H9 (cell line): Measurements from ENCODE around the gene METRNL. TPM values are rescaled to one million over a fixed set of nuclear protein-coding genes. Genes with fewer than 3 reads are reported as not detected.

ENCODE experiments used
- DNase-seq: peaks from one replicate; pipeline ENCODE4 v3.0.0-alpha.2; 2017
- H2AFZ ChIP-seq: one replicate; pipeline ENCODE4 v1.6.1; 2013; ENCODE audit warnings: mild to moderate bottlenecking, low read length, control low read depth, moderate library complexity
- H2AK5ac ChIP-seq: 2 replicates; pipeline ENCODE4 v1.6.1; 2013; ENCODE audit warnings: low read length, control low read depth, mixed read lengths; ENCODE audit not compliant: insufficient read length
- H2BK120ac ChIP-seq: one replicate; pipeline ENCODE4 v1.6.1; 2013; ENCODE audit warnings: low read depth, mild to moderate bottlenecking, low read length, control low read depth, inconsistent platforms; ENCODE audit not compliant: poor library complexity, severe bottlenecking
- H2BK12ac ChIP-seq: 2 replicates; pipeline ENCODE4 v1.6.1; 2013; ENCODE audit warnings: low read length, control low read depth, mixed read lengths, low read depth; ENCODE audit not compliant: insufficient read length
- H2BK15ac ChIP-seq: 2 replicates; pipeline ENCODE4 v1.6.1; 2013; ENCODE audit warnings: low read depth, low read length, control low read depth
- H2BK20ac ChIP-seq: one replicate; pipeline ENCODE4 v1.6.1; 2013; ENCODE audit warnings: low read depth, mild to moderate bottlenecking, low read length, control low read depth, inconsistent platforms; ENCODE audit not compliant: poor library complexity, severe bottlenecking
- H2BK5ac ChIP-seq: 2 replicates; pipeline ENCODE4 v1.6.1; 2013; ENCODE audit warnings: low read length, control low read depth, mixed read lengths; ENCODE audit not compliant: insufficient read length
- H3K14ac ChIP-seq: 2 replicates; pipeline ENCODE4 v1.6.1; 2013; ENCODE audit warnings: low read length, control low read depth; ENCODE audit not compliant: insufficient read depth
- H3K18ac ChIP-seq: 2 replicates; pipeline ENCODE4 v1.6.1; 2013; ENCODE audit warnings: low read depth, mild to moderate bottlenecking, mixed read lengths, low read length, control low read depth; ENCODE audit not compliant: insufficient read length
- H3K23ac ChIP-seq: 2 replicates; pipeline ENCODE4 v1.6.1; 2013; ENCODE audit warnings: low read length, control low read depth, mixed read lengths, low read depth; ENCODE audit not compliant: insufficient read length
- H3K23me2 ChIP-seq: 2 replicates; pipeline ENCODE4 v1.6.1; 2013; ENCODE audit warnings: low read depth, mild to moderate bottlenecking, mixed read lengths, low read length, control low read depth; ENCODE audit not compliant: insufficient read length, poor library complexity, severe bottlenecking
- H3K27ac ChIP-seq: 2 replicates; pipeline ENCODE4 v1.5.1; 2013; ENCODE audit warnings: low read length, control low read depth, mixed read lengths, low read depth; ENCODE audit not compliant: insufficient read length
- H3K27me3 ChIP-seq: 2 replicates; pipeline ENCODE4 v1.6.1; 2013; ENCODE audit warnings: low read length, control low read depth, inconsistent platforms; ENCODE audit not compliant: insufficient read depth
- H3K4ac ChIP-seq: 2 replicates; pipeline ENCODE4 v1.6.1; 2013; ENCODE audit warnings: low read depth, mild to moderate bottlenecking, control low read depth, inconsistent platforms, low read length, moderate library complexity
- H3K4me1 ChIP-seq: 2 replicates; pipeline ENCODE4 v1.6.1; 2013; ENCODE audit warnings: low read length, control low read depth, inconsistent platforms; ENCODE audit not compliant: insufficient read depth
- H3K4me2 ChIP-seq: 2 replicates; pipeline ENCODE4 v1.6.1; 2013; ENCODE audit warnings: low read length, control low read depth, mixed read lengths; ENCODE audit not compliant: insufficient read length, insufficient read depth
- H3K56ac ChIP-seq: 2 replicates; pipeline ENCODE4 v1.6.1; 2013; ENCODE audit warnings: low read depth, mild to moderate bottlenecking, mixed read lengths, low read length, control low read depth; ENCODE audit not compliant: insufficient read length
- H3K79me1 ChIP-seq: 2 replicates; pipeline ENCODE4 v1.6.1; 2013; ENCODE audit warnings: low read depth, mild to moderate bottlenecking, moderate library complexity, low read length, control low read depth, inconsistent platforms; ENCODE audit not compliant: insufficient read depth, poor library complexity, severe bottlenecking
- H3K79me2 ChIP-seq: 2 replicates; pipeline ENCODE4 v1.6.1; 2013; ENCODE audit warnings: low read length, control low read depth, inconsistent platforms; ENCODE audit not compliant: insufficient read depth
- H3K9ac ChIP-seq: 2 replicates; pipeline ENCODE4 v1.6.1; 2013; ENCODE audit warnings: low read length, control low read depth, mixed read lengths; ENCODE audit not compliant: insufficient read length; ENCODE audit errors: extremely low read depth
- H3K9me3 ChIP-seq: one replicate; pipeline ENCODE4 v1.6.1; 2013; ENCODE audit warnings: low read depth, low read length, inconsistent platforms; ENCODE audit not compliant: control insufficient read depth
- H3T11ph ChIP-seq: one replicate; pipeline ENCODE4 v1.6.1; 2013; ENCODE audit warnings: mild to moderate bottlenecking, low read length, control low read depth, inconsistent platforms
- H4K20me1 ChIP-seq: one replicate; pipeline ENCODE4 v1.6.1; 2013; ENCODE audit not compliant: control insufficient read depth, insufficient read length, insufficient read depth
- H4K5ac ChIP-seq: 2 replicates; pipeline ENCODE4 v1.6.1; 2013; ENCODE audit warnings: low read depth, mild to moderate bottlenecking, mixed read lengths, low read length, control low read depth; ENCODE audit not compliant: insufficient read length
- H4K8ac ChIP-seq: replicated peaks from 2 replicates; pipeline ENCODE4 v1.6.1; 2013; ENCODE audit warnings: low read length, control low read depth, mixed read lengths, low read depth; ENCODE audit not compliant: insufficient read length
- H4K91ac ChIP-seq: 2 replicates; pipeline ENCODE4 v1.6.1; 2013; ENCODE audit warnings: low read depth, mild to moderate bottlenecking, moderate library complexity, mixed read lengths, low read length, control low read depth; ENCODE audit not compliant: insufficient read length
- H3K27ac Mint-ChIP-seq, 3 experiments: 2 replicates in 2 of 3; 3 replicates in 1 of 3; pipeline ENCODE4 v1.8.0; 2020 to 2021; ENCODE audit warnings: mixed read lengths in 3 of 3, mild to moderate bottlenecking in 1 of 3, moderate library complexity in 1 of 3
- H3K27me3 Mint-ChIP-seq: 2 replicates; pipeline ENCODE4 v1.8.0; 2021; ENCODE audit warnings: low read depth, mild to moderate bottlenecking, moderate library complexity, mixed read lengths
- H3K36me3 Mint-ChIP-seq, 3 experiments: 2 replicates in 2 of 3; 3 replicates in 1 of 3; pipeline ENCODE4 v1.8.0; 2020 to 2021; ENCODE audit warnings: low read depth in 3 of 3, mixed read lengths in 3 of 3; ENCODE audit not compliant: insufficient read depth in 1 of 3
- H3K4me1 Mint-ChIP-seq, 2 experiments: 2 replicates each; pipeline ENCODE4 v1.8.0; 2020; ENCODE audit warnings: mixed read lengths in 2 of 2
- H3K4me3 Mint-ChIP-seq, 2 experiments: 2 replicates in 1 of 2; 3 replicates in 1 of 2; pipeline ENCODE4 v1.8.0; 2020 to 2021; ENCODE audit warnings: mild to moderate bottlenecking in 2 of 2, mixed read lengths in 2 of 2, moderate library complexity in 1 of 2
- H3K9me3 Mint-ChIP-seq, 2 experiments: 2 replicates in 1 of 2; 3 replicates in 1 of 2; pipeline ENCODE4 v1.8.0; 2020; ENCODE audit warnings: mild to moderate bottlenecking in 2 of 2, mixed read lengths in 2 of 2, moderate library complexity in 1 of 2
- WGBS: extraction: QIAGEN DNeasy Blood & Tissue Kit; methylation state at CpG from one replicate; pipeline ENCODE4 v1.1.7; 2013; ENCODE audit warnings: missing lambda C conversion rate, low lambda C conversion rate, mixed read lengths; ENCODE audit not compliant: insufficient read length; ENCODE audit errors: extremely low coverage; 5-methylcytosine and 5-hydroxymethylcytosine counted together
- total RNA-seq: library from RNA; stranded (reverse); gene quantifications from 2 replicates; pipeline ENCODE4 v1.2.1, GENCODE V29; 2021
- TF ChIP-seq, protein P1 (sequence below): fragments of 200-600 bp; sonication (generic); conservative IDR thresholded peaks from 3 replicates; pipeline ENCODE4 v1.8.0; 2021; ENCODE audit warnings: antibody characterized with exemption, mild to moderate bottlenecking

METRNL gene
- total RNA-seq, 1 experiment from 2014 or later, result 21.4 TPM

DNA sequence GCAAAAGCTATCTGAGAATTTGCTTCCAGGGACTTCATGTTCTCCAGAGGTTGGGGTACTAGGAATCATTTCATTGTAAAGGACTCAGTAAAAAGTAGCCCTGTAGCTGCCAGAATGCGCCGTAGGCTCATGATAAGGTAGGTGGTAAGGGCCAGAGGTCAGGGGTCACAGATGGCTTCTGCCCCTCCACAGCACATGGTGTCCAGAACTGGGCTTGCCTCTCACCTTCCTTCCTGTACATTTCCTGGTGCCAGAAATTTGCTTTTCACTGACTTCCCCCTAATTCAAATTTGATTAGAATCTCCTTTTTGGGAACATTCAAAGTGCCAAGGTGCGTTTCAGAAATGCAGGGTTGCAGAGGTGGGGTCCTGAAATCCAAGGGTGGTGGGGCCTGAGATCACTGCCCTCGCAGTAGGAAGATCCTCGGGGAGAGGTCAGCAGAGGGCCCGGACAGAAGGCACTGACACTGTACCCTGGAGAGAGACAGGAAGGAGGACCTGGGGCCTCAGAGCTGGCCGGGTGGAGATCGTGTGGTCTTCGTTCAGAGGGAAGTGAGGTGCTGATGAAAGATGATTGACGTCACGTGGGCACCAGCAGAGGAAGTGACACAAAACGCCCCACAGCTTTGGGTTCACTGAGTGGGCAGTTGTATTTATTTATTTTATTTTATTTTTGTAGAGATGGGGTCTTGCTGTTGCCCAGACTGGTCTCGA, 25.5 kb upstream of the METRNL start:
- no peak overlapping the region for H3K4me3 Mint-ChIP-seq
- H2AFZ ChIP-seq, result no peak overlapping the region

More for the DNA sequence above, 25.5 kb upstream of the METRNL start:
- H3K27me3 Mint-ChIP-seq, result peaks cover 2% of the 10 kb centered on the region
- no peak overlapping the region for H4K8ac ChIP-seq
- no CpG with 5 or more reads among the region's 13 CpGs for WGBS
- no peak overlapping the region for H2BK5ac ChIP-seq
- H2BK12ac ChIP-seq, result no peak overlapping the region
- no peak overlapping the region for H4K5ac ChIP-seq
- no peak overlapping the region for H3K4me2 ChIP-seq
- no peaks in the 10 kb centered on the region for H3K9me3 ChIP-seq
- no peak overlapping the region for H2AK5ac ChIP-seq
- peaks cover 0 to 1% (median 0%) of the 10 kb centered on the region in 3 experiments; a peak in 1 of 7 replicates for H3K36me3 Mint-ChIP-seq
- no peaks in the 10 kb centered on the region for H3K79me2 ChIP-seq
- no peaks in the 10 kb centered on the region for H3K4me1 ChIP-seq
- H2BK20ac ChIP-seq, result no peak overlapping the region
- no peak for DNase-seq
- H3K27ac Mint-ChIP-seq, result no peak overlapping the region; a peak in 1 of 7 replicates
- no peak overlapping the region for H3K9ac ChIP-seq
- H4K20me1 ChIP-seq, result no peaks in the 10 kb centered on the region
- H3K4me1 Mint-ChIP-seq, result peaks cover 4 to 9% of the 10 kb centered on the region in 2 experiments
- TF ChIP-seq, protein P1, sequence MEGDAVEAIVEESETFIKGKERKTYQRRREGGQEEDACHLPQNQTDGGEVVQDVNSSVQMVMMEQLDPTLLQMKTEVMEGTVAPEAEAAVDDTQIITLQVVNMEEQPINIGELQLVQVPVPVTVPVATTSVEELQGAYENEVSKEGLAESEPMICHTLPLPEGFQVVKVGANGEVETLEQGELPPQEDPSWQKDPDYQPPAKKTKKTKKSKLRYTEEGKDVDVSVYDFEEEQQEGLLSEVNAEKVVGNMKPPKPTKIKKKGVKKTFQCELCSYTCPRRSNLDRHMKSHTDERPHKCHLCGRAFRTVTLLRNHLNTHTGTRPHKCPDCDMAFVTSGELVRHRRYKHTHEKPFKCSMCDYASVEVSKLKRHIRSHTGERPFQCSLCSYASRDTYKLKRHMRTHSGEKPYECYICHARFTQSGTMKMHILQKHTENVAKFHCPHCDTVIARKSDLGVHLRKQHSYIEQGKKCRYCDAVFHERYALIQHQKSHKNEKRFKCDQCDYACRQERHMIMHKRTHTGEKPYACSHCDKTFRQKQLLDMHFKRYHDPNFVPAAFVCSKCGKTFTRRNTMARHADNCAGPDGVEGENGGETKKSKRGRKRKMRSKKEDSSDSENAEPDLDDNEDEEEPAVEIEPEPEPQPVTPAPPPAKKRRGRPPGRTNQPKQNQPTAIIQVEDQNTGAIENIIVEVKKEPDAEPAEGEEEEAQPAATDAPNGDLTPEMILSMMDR, result no peak
- no peak overlapping the region for H3K14ac ChIP-seq
- no peak overlapping the region for H2BK120ac ChIP-seq
- no peak overlapping the region for H3K23ac ChIP-seq
- H3K27me3 ChIP-seq, result no peaks in the 10 kb centered on the region
- no peak overlapping the region for H3K56ac ChIP-seq
- no peak overlapping the region for H3T11ph ChIP-seq
- no peak overlapping the region for H3K4ac ChIP-seq
- H3K27ac ChIP-seq, result no peak overlapping the region
- no peak overlapping the region for H4K91ac ChIP-seq
- no peaks in the 10 kb centered on the region for H3K79me1 ChIP-seq
- no peak overlapping the region for H2BK15ac ChIP-seq
- H3K23me2 ChIP-seq, result no peaks in the 10 kb centered on the region
- no peak overlapping the region for H3K18ac ChIP-seq
- H3K9me3 Mint-ChIP-seq, result peaks cover 2% of the 10 kb centered on the region in 2 experiments; a peak in 2 of 5 replicates
